Heart left ventricle (tissue), 16 donors: ENCODE data around the gene SGK1. TPM values are rescaled to one million over a fixed set of nuclear protein-coding genes. Genes with fewer than 3 reads are reported as not detected.
"Not testable (repeated sequence)": the region's sequence is repeated elsewhere in the genome, so short reads cannot be mapped to it uniquely, and the experiment has no call there.

Experiments
- ATAC-seq, 4 donors: fragments of 200-7000 bp; cut with Tn5 transposase; one replicate each; pipeline ENCODE4 v1.9.1; 2020 to 2022; ENCODE audit warnings: moderate library complexity in 4 of 4, mild to moderate bottlenecking in 3 of 4, moderate number of reproducible peaks in 1 of 4
- DNase-seq, 5 donors: peaks; one replicate each; pipeline ENCODE4 v3.0.0-alpha.2; 2020
- H3K27ac ChIP-seq, 12 donors: fragments of 200-600 bp; sonication (generic) in 4 of 12; one replicate each; pipeline versions ENCODE4 v1.5.0 to v1.8.0; 2016 to 2022; ENCODE audit warnings: mild to moderate bottlenecking in 2 of 12
- H3K27me3 ChIP-seq, 9 donors: fragments of 200-600 bp; sonication (generic) in 2 of 9; one replicate each; pipeline versions ENCODE4 v1.5.1 to v1.8.0; 2016 to 2022; ENCODE audit warnings: mild to moderate bottlenecking in 3 of 9
- H3K36me3 ChIP-seq, 9 donors: fragments of 200-600 bp; sonication (generic) in 2 of 9; one replicate each; pipeline versions ENCODE4 v1.5.0 to v1.8.0; 2018 to 2022; ENCODE audit warnings: mild to moderate bottlenecking in 2 of 9
- H3K4me1 ChIP-seq, 12 donors: fragments of 200-600 bp; sonication (generic) in 4 of 12; one replicate each; pipeline versions ENCODE4 v1.5.0 to v1.8.0; 2016 to 2022; ENCODE audit warnings: mild to moderate bottlenecking in 3 of 12
- H3K4me3 ChIP-seq, 12 donors: fragments of 200-600 bp; sonication (generic) in 4 of 12; one replicate each; pipeline versions ENCODE4 v1.5.0 to v1.8.0; 2017 to 2022; ENCODE audit warnings: mild to moderate bottlenecking in 9 of 12, moderate library complexity in 4 of 12
- H3K9me3 ChIP-seq, 12 donors: fragments of 200-600 bp; sonication (generic) in 4 of 12; one replicate each; pipeline versions ENCODE4 v1.5.0 to v1.8.0; 2016 to 2022; ENCODE audit warnings: mild to moderate bottlenecking in 1 of 12
- CTCF ChIP-seq, 12 donors: fragments of 200-600 bp; sonication (generic) in 4 of 12; IDR thresholded peaks; one replicate each; pipeline versions ENCODE4 v1.5.0 to v1.8.0; 2018 to 2022; ENCODE audit warnings: antibody characterized with exemption in 12 of 12, mild to moderate bottlenecking in 5 of 12
- POLR2A ChIP-seq, 2 donors: fragments of 450-650 bp; IDR thresholded peaks; one replicate each; pipeline ENCODE4 v1.6.1; 2017; ENCODE audit warnings: antibody characterized with exemption in 2 of 2, mild to moderate bottlenecking in 2 of 2, moderate library complexity in 2 of 2
- WGBS, 4 donors: extraction: QIAGEN DNeasy Blood & Tissue Kit in 2 of 4; methylation state at CpG; one replicate each; pipeline versions ENCODE4 v1.1.5 to v1.1.7; 2013 to 2018; 5-methylcytosine and 5-hydroxymethylcytosine counted together
- intact Hi-C, 10 donors: fragments of 100-400 bp; cut with DNase I; formaldehyde crosslinking; loops; one replicate each; pipeline versions ENCODE4 v1.11.1 to v1.14.2; 2022
- polyA plus RNA-seq, 2 donors: library from polyadenylated mRNA; stranded (reverse); fragments of 200-250 nt; gene quantifications; one replicate each; pipeline ENCODE4 v1.2.3, GENCODE V29; 2013
- total RNA-seq, 9 donors: library from RNA; depleted of rRNA in 2 of 9; stranded (reverse); fragments of >200 nt in 2 of 9; fragmentation: NEBNext Ultra II Directional in 3 of 9; extraction: Animal tissue kit (Norgen Biotek cat#: 25700) in 3 of 9; gene quantifications; one replicate each; pipeline versions ENCODE4 v1.1.0 to v1.2.4, GENCODE V29; 2016 to 2023
- donor health status: ischemic (EF 13 %, LVEDD 7.1; RV severe dilation, severe dysfunction).
- donor health status: healthy with polysubstance abuse.
- donor health status: DM: no; HTN: yes; CAD: no.
- donor health status: DM: no; HTN: no; CAD: no.
- donor health status: ischemic (EF 25% LVEDD 6.9; RV normal size, moderate dysfunction).
- donor health status: ischemic (EF 25% LVEDD 5.7; RV mildly dilated, moderate dysfunction).
- donor health status: healthy.
- donor health status: DM: yes; HTN: yes; CAD: no.
- donor health status: ischemic (EF 35%, LVEDD 5.7; RV mildly dilated, moderate dysfunction).
- donor health status: nonischemic (EF 11% LVEDD 7.7; RV severe dilation, severe dysfunction).
- donor health status: DM: yes; HTN: yes; CAD: no.
- donor health status: PGD.
- donor health status: ischemic (EF 29% LVEDD 5.4; RV normal size, mild dysfunction).
- donor health status: nonischemic (EF 23%, LVEDD 6.1; RV moderate dilation, normal function).

SGK1 gene
- total and polyA plus RNA-seq, 11 donors, result 17.7 to 118 (median 56.7) TPM

- H3K27me3 ChIP-seq, result peaks cover 0 to 8% (median 0%) of the 10 kb centered on the region in 9 donors
- intact Hi-C loops, result no loop called here
- H3K9me3 ChIP-seq, result peaks cover 0 to 10% (median 7%) of the 10 kb centered on the region in 12 donors
- no peak for DNase-seq
- H3K27ac ChIP-seq, result no peak overlapping the region
- no peak for ATAC-seq
- H3K4me3 ChIP-seq, result no peak overlapping the region
- TF ChIP-seq POLR2A (IDR thresholded peaks at IDR 0.05) (no peak), CTCF (IDR thresholded peaks at IDR 0.05) (no peak)
- peaks cover 0 to 3% (median 0%) of the 10 kb centered on the region in 12 donors for H3K4me1 ChIP-seq
- no peaks in the 10 kb centered on the region for H3K36me3 ChIP-seq
- 95 to 96% (median 96%) methylated on average over 2 of the region's 2 CpGs for WGBS, 4 donors
Observed at GRCh38 chr6:134323698-134324097, 5.8 kb upstream of the SGK1 start.

GRCh38 chr6:134323294-134323693, 5.4 kb upstream of the SGK1 start:
- Histone ChIP-seq H3K4me1 (peaks cover 0 to 7% (median under 1%) of the 10 kb centered on the region in 12 donors), H3K27ac (no peak overlapping the region), H3K9me3 (peaks cover 0 to 10% (median 7%) of the 10 kb centered on the region in 12 donors), H3K4me3 (no peak overlapping the region), H3K36me3 (no peaks in the 10 kb centered on the region), H3K27me3 (peaks cover 0 to 8% (median 0%) of the 10 kb centered on the region in 9 donors)
- intact Hi-C loops, result no loop called here
- TF ChIP-seq POLR2A (IDR thresholded peaks at IDR 0.05) (no peak), CTCF (IDR thresholded peaks at IDR 0.05) (no peak)
- ATAC-seq, result no peak
- DNase-seq, result no peak
- 92 to 97% (median 94%) methylated on average over 1 of the region's 1 CpG for WGBS, 4 donors

- intact Hi-C loops, result no loop called here
- no peak for ATAC-seq
- TF ChIP-seq POLR2A (IDR thresholded peaks at IDR 0.05) (no peak), CTCF (IDR thresholded peaks at IDR 0.05) (no peak)
- Histone ChIP-seq H3K9me3 (peaks cover 0 to 10% (median 7%) of the 10 kb centered on the region in 12 donors), H3K4me1 (peaks cover 0 to 15% (median 5%) of the 10 kb centered on the region in 12 donors), H3K4me3 (no peak overlapping the region), H3K36me3 (no peaks in the 10 kb centered on the region), H3K27ac (no peak overlapping the region), H3K27me3 (peaks cover 0 to 12% (median 0%) of the 10 kb centered on the region in 9 donors)
- WGBS, 4 donors, result 65 to 77% (median 69%) methylated on average over 2 of the region's 2 CpGs
- no peak for DNase-seq
Observed at GRCh38 chr6:134322216-134322615, 4.3 kb upstream of the SGK1 start.

- TF ChIP-seq CTCF (IDR thresholded peaks at IDR 0.05) (no peak), POLR2A (IDR thresholded peaks at IDR 0.05) (no peak)
- H3K4me3 ChIP-seq, result no peak overlapping the region
- no peak overlapping the region for H3K27ac ChIP-seq
- intact Hi-C loops, result no loop called here
- peaks cover 0 to 12% (median 0%) of the 10 kb centered on the region in 9 donors for H3K27me3 ChIP-seq
- H3K9me3 ChIP-seq, result peaks cover 0 to 10% (median 7%) of the 10 kb centered on the region in 12 donors
- no peak for ATAC-seq
- DNase-seq, result no peak
- no peaks in the 10 kb centered on the region for H3K36me3 ChIP-seq
- H3K4me1 ChIP-seq, result peaks cover 0 to 19% (median 5%) of the 10 kb centered on the region in 12 donors
- WGBS, 4 donors, result 86 to 95% (median 91%) methylated on average over 3 of the region's 3 CpGs
Observed at GRCh38 chr6:134321246-134321645, 3.3 kb upstream of the SGK1 start.

- H3K4me3 ChIP-seq, intact Hi-C loops, H3K9me3 ChIP-seq, DNase-seq, H3K36me3 ChIP-seq, H3K27ac ChIP-seq, ATAC-seq: not testable (repeated sequence)
- H3K4me1 ChIP-seq, result peaks cover 0 to 19% (median 6%) of the 10 kb centered on the region in 12 donors
- H3K27me3 ChIP-seq, result peaks cover 0 to 12% (median 0%) of the 10 kb centered on the region in 9 donors
- WGBS, 4 donors, result 82 to 88% (median 85%) methylated on average over 2 of the region's 2 CpGs
Observed at GRCh38 chr6:134319686-134320085, 1.8 kb upstream of the SGK1 start.
